Glomerular visceral epithelial cell (primary cell): ENCODE measurements around the gene SLC5A10.

ENCODE experiments used
- DNase-seq: peaks from one replicate; pipeline ENCODE4 v3.0.0-alpha.2; 2016; ENCODE audit errors: extremely low spot score

Gene SLC5A10

GRCh38 chr17:18964550-18964949, 12.6 kb downstream of the SLC5A10 start:
- no peak for DNase-seq

DNA sequence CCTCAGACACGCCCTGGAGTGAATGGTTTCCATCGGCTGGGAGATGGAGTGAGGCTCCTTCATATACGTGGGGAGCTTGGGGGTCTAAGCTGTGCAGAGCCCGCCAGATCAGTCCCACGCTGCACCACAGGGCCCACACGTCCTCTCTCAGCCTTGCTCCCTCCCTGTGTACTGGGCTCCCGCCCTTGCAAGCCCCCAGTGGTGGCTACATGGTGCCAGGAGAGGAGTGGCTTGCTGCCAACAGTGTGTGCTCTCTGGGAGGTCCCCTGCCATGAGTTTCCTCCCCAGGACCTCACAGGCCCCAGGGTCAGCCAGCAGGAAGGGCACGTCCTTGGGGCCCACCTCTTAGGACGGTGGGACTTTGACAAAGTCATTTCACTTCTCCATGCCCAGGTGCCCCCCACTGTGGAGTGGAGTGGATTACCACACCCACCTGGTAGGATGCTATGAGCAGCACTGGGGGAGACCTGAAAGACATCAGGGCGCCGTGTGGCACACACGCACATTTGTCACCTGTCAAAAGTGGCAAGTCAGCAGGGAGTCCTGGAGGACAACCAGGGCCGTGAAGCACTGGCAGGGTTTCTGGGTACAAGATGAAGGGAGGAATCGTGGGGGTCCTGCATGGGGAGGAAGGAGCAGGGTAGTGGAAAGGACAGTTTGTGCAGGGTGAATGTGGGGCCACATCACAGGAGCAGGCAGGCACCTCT, 13.7 kb downstream of the SLC5A10 start:
- DNase-seq: no peak

- no peak for DNase-seq
Observed at GRCh38 chr17:18966831-18967624, 15.1 kb downstream of the SLC5A10 start.

DNA sequence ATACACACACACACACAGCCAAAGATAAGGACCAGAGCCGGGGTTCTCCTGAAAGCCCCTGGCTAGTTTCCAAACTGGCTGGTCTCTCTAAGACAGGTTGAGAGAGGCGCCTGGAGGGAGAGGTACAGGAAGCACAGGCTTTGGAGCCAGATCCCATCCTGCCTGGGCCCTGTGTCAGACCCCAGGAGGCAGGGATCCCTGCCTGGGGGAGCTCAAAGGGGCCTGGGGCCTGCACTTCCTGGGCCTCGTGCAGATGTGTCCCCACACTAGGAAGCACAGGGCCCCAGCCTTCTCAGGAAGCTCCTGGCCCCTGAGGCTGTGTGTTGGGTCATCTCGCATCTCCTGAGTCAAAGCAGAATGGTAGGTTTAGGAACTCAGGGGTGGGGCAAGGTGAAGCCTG, 16.0 kb downstream of the SLC5A10 start:
- no peak for DNase-seq

- no peak for DNase-seq
Observed at GRCh38 chr17:18968345-18968744, 16.4 kb downstream of the SLC5A10 start.

- DNase-seq: peak; percentile 35
Observed at GRCh38 chr17:18968945-18969887, 17.3 kb downstream of the SLC5A10 start.

- no peak for DNase-seq
Observed at GRCh38 chr17:18970582-18971480, 18.9 kb downstream of the SLC5A10 start.

DNA sequence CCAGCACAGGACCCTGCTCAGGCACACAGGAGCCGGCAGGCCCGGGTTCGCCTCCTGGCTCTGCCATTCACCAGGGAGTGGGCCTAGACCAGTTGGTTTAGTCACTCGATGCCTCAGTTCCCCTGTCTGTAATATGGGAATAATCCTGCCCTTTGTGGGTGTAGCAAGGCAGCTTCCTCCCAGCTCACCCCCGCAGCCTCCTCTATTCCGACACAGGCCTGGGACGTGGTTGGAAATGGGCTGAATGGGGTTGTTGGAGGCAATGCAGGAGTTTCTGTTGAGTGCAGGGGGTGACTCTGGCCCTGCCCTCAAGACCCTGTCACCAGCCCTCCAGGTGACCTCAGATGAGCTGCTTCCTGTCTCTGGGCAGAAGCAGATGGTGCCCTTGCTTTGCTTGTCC, 19.8 kb downstream of the SLC5A10 start:
- DNase-seq: no peak

DNA sequence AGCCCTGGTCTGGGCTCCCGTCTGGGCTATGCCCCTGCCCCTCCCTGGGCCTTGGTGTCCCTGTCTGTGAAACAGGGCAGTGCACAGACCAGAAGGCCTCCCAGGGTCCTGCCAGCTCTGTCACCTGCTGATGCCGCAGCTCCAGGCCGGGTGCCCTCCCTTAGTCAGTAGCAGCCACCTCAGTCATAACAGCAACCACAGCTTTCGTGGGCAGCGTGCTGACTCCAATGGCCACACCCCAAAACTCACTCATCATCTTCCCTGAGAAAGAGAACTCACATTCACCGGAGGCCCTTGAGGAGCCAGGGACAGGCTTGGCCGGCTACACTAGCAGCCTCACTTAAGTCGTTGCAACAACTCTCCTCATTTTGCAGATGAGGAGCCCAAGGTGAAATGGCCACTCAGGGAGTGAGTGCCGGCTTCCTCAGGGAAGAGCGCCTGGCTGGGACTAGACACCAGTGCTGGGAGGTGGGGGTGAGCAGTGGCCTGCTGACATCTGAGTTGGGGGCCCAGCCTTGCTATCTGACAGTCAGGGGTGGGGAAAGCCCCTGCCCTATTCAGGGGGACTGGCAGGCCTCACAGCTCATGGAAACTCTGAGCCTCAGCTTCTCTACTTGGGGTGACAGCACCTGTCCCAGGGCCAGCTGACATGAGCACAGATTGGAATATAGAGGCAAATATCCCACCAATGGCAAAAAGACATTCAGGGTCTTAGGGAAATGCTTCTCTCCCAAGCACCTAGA, 22.6 kb downstream of the SLC5A10 start:
- peak; percentile 44 for DNase-seq

GRCh38 chr17:18975597-18975996, 23.6 kb downstream of the SLC5A10 start:
- DNase-seq: no peak

DNA sequence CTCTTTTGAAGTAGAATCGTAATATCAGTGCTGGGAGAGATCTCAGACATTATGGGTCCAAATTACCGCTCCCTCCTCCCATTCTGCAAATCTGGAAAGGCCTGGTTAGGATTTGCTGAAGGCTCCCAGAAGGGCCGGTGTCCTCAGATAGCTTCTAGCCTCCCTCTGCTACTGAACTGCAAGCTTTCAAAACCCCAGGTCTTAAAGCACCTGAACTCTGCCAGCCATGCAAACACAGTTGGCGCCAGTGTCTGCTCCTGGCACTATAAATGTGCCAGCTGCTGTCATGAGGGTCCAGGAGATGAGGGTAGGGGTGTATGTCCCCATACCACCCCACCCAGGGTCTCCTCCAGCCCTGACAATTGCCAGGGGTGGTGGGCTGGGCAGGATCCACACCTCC, 24.2 kb downstream of the SLC5A10 start:
- DNase-seq: no peak

- DNase-seq: no peak
Observed at GRCh38 chr17:18977021-18977420, 25.1 kb downstream of the SLC5A10 start.

- no peak for DNase-seq
Observed at GRCh38 chr17:18977646-18978045, 25.7 kb downstream of the SLC5A10 start.

DNA sequence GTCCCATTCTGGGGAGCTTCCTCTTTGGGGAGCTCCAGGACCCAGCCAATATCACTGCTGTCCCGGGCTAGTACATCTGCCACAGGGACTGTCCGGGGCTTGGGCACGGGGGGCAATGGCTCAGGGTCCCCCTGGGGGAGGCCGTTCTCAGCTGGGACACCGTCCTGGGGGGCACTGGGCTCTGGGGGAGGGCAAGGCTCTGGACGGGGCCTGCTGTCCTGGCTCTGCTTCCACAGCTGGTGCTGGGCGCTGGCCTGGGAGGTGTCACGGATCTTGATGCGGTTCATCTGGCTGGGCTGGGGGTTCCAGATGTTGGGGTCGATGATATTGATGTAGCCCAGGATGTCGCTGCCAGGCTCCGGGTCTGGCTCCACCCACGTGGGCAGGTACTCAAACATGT, 26.1 kb downstream of the SLC5A10 start:
- no peak for DNase-seq

DNA sequence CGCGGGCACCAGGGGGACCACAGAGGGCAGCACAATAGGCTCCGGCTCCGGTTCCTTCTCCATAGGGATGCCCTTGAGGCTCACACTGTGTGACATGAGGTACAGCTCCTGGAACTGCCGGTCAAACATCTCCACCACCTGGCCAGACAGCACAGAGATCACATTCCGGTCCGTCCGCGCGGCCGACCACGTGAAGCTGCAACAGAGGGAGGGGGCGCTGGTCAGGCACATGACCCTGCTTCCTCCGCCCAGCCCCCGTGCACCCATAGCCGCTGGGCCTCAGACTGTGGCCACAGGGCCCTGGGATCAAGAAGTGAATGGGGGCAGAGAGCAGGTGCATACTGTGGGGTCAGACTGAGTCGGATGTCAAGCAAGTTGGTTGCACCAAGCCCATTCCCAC, 26.7 kb downstream of the SLC5A10 start:
- DNase-seq: no peak

DNA sequence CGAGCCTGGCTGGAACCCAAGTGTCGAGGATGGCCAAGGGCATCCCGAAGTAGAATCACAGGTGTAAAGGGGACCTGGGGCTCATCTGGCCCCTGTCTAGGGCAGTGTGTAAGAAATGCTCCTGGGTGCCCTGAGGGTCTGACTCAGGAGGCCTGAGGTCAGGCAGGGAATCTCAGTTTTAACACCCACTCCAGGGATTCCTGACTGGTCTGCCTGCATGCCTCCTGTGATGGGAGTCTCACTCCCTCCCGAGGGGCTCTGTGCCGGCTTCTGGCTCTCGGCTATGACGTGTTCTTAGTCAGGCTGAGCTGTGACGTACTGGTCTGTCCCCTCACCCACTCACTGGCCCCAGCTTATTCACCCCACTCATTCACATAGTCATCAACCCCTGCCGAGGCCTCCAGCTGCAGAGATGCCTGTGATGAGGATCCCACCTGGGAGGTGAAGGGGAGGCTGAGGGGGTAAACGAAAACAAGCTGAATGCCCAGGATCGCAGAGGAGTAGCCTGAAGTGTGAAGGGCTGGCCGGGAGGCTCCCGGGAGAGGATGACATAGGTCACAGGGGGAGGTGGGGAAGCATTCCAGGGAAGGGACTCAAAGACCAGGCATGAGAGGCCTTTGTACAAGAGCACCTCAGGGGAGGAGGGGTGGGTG, 28.8 kb downstream of the SLC5A10 start:
- no peak for DNase-seq

DNA sequence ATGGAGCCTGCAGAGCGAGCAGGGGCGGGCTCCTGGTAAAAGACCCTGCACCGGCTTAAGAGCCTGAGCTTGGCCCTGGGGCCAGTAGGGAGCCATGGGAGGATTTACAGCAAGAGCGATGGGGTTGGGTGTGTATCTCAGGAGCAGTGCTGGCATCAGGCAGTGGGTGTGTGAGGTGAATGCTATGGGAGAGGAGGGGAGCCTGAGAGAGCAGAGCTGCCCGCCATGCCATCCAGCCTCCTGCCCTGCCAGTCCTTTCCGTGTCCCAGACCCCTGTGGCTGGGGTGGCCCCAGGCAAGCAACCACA, 29.3 kb downstream of the SLC5A10 start:
- DNase-seq: no peak

- peak; percentile 61 for DNase-seq
Observed at GRCh38 chr17:18981642-18982424, 29.9 kb downstream of the SLC5A10 start.
